Pancreas (tissue), 10 donors: ENCODE measurements around the gene ARSD. TPM values are rescaled to one million over a fixed set of nuclear protein-coding genes. Genes with fewer than 3 reads are reported as not detected.
"Not testable (repeated sequence)": the region's sequence is repeated elsewhere in the genome, so short reads cannot be mapped to it uniquely, and the experiment has no call there.

Source experiments
- ATAC-seq, 4 donors: fragments of 200-7000 bp; cut with Tn5 transposase; one replicate each; pipeline versions ENCODE4 v1.8.0 to v1.9.1; 2020; ENCODE audit warnings: mild to moderate bottlenecking in 4 of 4, moderate library complexity in 4 of 4
- DNase-seq, 6 donors: peaks; one replicate each; pipeline ENCODE4 v3.0.0-alpha.2; 2020
- FAIRE-seq: peaks from 2 replicates; lab custom pipeline; 2012; peaks lifted over from hg19 to GRCh38; lab: Jason Lieb, UNC
- H3K27ac ChIP-seq, 4 donors: fragments of 200-600 bp; sonication (generic); 1 replicate in 3 of 4; 2 replicates in 1 of 4; pipeline versions ENCODE4 v1.5.0 to v1.8.0; 2020
- H3K27me3 ChIP-seq, 4 donors: fragments of 200-600 bp; one replicate each; pipeline ENCODE4 v1.8.0; 2021
- H3K36me3 ChIP-seq, 3 donors: fragments of 200-600 bp; sonication (generic) in 1 of 3; one replicate each; pipeline versions ENCODE4 v1.5.0 to v1.8.0; 2020 to 2021
- H3K4me1 ChIP-seq, 3 donors: fragments of 200-600 bp; one replicate each; pipeline ENCODE4 v1.8.0; 2021
- H3K4me3 ChIP-seq, 4 donors: fragments of 200-600 bp; sonication (generic) in 2 of 4; one replicate each; pipeline versions ENCODE4 v1.5.0 to v1.8.0; 2020 to 2021
- H3K9me3 ChIP-seq, 4 donors: fragments of 200-600 bp; one replicate each; pipeline ENCODE4 v1.8.0; 2021
- WGBS, 2 donors: extraction: QIAGEN DNeasy Blood & Tissue Kit; methylation state at CpG; one replicate each; pipeline ENCODE4 v1.1.7; 2013; 5-methylcytosine and 5-hydroxymethylcytosine counted together
- intact Hi-C, 3 donors: fragments of 100-400 bp; cut with DNase I; formaldehyde crosslinking; loops; one replicate each; pipeline versions ENCODE4 v1.11.1 to v1.14.2; 2022
- polyA plus RNA-seq, 2 donors: library from polyadenylated mRNA; stranded (reverse); fragments of 200-250 nt; gene quantifications; one replicate each; pipeline ENCODE4 v1.2.3, GENCODE V29; 2013
- total RNA-seq, 6 donors: library from RNA; stranded (reverse); fragmentation: NEBNext Ultra II Directional in 4 of 6; extraction: Animal tissue kit (Norgen Biotek cat#: 25700) in 4 of 6; gene quantifications; one replicate each; pipeline versions ENCODE4 v1.2.1 to v1.2.4, GENCODE V29; 2021 to 2023
- TF ChIP-seq, protein P1 (sequence below), 4 donors: fragments of 200-600 bp; sonication (generic) in 3 of 4; IDR thresholded peaks; one replicate each; pipeline versions ENCODE4 v1.5.0 to v1.8.0; 2021; ENCODE audit warnings: antibody characterized with exemption in 4 of 4
- donor health status: healthy with polysubstance abuse.
- donor health status: DM: no; HTN: no; CAD: no; lungs with moderate emphysema.
- donor health status: DM: no; HTN: no; CAD: no.
- donor health status: control.
- donor health status: control.
- donor health status: Bipolar disorder and iron deficiency.
- donor health status: DM: yes; HTN: yes; CAD: no.
- donor health status: DM: no; HTN: no; CAD: no.
- donor health status: DM: no; HTN: no; CAD: no.
- donor health status: DM: yes; HTN: yes; CAD: no.

Gene ARSD
- total and polyA plus RNA-seq, 8 donors, result 17.8 to 67.0 (median 51.4) TPM

DNA sequence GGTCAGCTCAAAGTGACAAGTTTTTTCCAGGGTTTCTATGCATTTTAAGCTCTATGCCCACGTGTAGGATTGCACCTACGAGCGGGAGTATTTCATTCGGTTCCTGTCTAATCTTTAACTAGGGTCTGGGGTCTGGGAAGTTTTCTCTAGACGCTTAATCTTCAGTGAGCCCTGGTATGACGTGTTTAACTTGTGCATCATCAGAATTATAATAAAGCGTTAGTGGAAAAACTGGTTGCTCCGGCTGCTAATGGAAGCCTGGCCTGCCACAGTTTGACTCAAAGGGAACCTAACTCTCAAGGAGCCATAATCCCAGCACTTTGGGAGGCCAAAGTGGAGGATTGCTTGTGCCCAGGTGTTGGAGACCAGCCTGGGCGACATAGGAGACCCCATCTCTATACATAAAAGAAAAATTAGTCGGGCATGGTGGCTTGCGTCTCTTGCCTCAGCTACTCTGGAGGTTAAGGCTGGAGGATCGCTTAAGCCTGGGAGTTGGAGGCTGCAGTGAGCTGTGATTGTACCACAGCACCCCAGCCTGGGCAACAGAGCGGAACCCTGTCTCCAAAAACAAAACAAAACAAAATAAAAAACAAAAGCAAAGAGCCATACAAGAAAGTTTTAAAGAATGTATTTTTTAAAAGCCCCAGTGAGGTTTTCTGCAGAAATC is 30.2 kb downstream of the ARSD start:
- no peak for FAIRE-seq
- Histone ChIP-seq H3K27ac (peak overlapping the region; percentile 82 to 86 (median 84)), H3K9me3 (no peaks in the 10 kb centered on the region), H3K4me1 (peaks cover 40 to 47% (median 40%) of the 10 kb centered on the region in 3 donors), H3K27me3 (no peaks in the 10 kb centered on the region), H3K4me3 (peak overlapping the region in 2 of 4 donors; percentile 26 to 29), H3K36me3 (no peaks in the 10 kb centered on the region)
- WGBS, 2 donors, result 31 to 32% methylated on average over 13 of the region's 13 CpGs
- peak; percentile 44 to 55 (median 48) for ATAC-seq
- peak in 4 of 6 donors; percentile 42 to 67 (median 52) for DNase-seq
- TF ChIP-seq, protein P1, sequence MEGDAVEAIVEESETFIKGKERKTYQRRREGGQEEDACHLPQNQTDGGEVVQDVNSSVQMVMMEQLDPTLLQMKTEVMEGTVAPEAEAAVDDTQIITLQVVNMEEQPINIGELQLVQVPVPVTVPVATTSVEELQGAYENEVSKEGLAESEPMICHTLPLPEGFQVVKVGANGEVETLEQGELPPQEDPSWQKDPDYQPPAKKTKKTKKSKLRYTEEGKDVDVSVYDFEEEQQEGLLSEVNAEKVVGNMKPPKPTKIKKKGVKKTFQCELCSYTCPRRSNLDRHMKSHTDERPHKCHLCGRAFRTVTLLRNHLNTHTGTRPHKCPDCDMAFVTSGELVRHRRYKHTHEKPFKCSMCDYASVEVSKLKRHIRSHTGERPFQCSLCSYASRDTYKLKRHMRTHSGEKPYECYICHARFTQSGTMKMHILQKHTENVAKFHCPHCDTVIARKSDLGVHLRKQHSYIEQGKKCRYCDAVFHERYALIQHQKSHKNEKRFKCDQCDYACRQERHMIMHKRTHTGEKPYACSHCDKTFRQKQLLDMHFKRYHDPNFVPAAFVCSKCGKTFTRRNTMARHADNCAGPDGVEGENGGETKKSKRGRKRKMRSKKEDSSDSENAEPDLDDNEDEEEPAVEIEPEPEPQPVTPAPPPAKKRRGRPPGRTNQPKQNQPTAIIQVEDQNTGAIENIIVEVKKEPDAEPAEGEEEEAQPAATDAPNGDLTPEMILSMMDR (IDR thresholded peaks at IDR 0.05), result no peak
- intact Hi-C loops, result no loop called here

DNA sequence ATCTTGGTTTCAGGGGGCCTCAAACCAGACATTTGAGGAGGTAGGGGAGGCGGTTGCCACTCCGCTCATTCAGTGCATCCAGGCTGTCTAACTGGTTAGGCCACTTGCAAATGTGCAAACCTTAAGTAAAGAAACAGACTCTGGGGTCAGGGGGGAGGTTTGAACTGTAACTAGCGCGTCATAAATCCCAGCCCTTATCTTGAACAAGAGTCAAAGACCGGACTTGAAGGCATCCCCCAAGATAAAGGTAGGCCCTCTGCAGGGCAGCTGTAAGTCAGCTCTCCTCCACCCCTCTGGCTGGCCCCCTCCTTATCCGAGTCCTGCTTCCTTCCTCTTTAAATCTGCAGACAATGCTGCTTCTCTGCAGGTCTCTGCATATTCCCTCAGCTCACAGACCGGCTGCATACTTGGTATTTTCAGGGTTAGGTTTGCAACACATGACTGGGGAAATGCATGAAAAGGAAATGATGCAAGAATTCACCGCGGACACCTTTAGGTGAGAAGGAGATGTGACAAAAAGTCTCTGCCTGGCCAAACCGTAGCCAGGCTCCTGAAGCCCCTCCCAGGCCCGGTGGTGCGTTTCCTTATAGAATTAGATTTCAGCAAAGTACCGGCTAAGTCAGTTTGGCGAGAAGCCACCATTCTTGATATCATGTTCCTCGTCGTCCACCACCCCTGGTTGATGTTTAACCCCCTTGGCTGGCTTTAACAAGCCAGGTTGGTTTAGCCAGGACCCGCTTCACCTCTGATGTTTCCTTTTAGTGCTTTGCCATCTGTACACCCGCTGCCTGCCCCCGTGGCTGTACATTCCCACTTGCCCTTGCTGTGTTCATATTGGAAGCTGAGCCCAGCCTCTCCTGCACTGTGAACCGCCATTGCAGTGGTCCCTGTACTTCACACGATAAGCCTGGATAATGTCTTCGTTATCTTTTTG is 31.2 kb downstream of the ARSD start:
- DNase-seq, result peak in 5 of 6 donors; percentile 73 to 91 (median 82)
- Histone ChIP-seq H3K27ac (peak overlapping the region; percentile 82 to 86 (median 84)), H3K4me3 (peak overlapping the region in 2 of 4 donors; percentile 26 to 29), H3K4me1 (peaks cover 40 to 47% (median 40%) of the 10 kb centered on the region in 3 donors)
- H3K36me3 ChIP-seq, FAIRE-seq, intact Hi-C loops, H3K27me3 ChIP-seq, H3K9me3 ChIP-seq: not testable (repeated sequence)
- peak; percentile 84 to 87 (median 84) for ATAC-seq
- 4 to 5% methylated on average over 22 of the region's 22 CpGs for WGBS, 2 donors

DNA sequence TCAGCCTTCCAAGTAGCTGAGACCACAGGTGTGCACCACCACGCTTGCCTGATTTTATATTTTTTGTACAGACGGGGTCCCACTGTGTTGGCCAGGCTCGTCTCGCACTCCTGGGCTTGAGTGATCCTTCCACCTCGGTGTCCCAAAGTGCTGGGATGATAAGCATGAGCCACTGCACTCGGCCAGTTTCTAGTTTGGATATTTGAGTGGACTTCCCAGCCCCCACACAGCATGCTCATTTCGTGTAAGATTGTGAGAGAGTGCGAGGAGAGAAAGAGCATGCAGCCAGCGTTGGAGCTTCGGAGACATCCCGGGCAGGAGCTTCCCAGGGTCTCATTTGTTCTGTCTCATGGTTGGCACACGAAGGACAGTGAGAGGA is 31.8 kb downstream of the ARSD start:
- Histone ChIP-seq H3K36me3 (no peaks in the 10 kb centered on the region), H3K4me1 (peaks cover 40 to 51% (median 40%) of the 10 kb centered on the region in 3 donors), H3K9me3 (no peaks in the 10 kb centered on the region), H3K27me3 (no peaks in the 10 kb centered on the region), H3K27ac (peak overlapping the region; percentile 82 to 86 (median 84)), H3K4me3 (no peak overlapping the region)
- peak; percentile 4 to 30 (median 10) for ATAC-seq
- intact Hi-C loops, result no loop called here
- DNase-seq, result peak in 1 of 6 donors; percentile 39
- FAIRE-seq, result no peak
- 22 to 28% methylated on average over 12 of the region's 12 CpGs for WGBS, 2 donors
- TF ChIP-seq, protein P1 (IDR thresholded peaks at IDR 0.05), result no peak

DNA sequence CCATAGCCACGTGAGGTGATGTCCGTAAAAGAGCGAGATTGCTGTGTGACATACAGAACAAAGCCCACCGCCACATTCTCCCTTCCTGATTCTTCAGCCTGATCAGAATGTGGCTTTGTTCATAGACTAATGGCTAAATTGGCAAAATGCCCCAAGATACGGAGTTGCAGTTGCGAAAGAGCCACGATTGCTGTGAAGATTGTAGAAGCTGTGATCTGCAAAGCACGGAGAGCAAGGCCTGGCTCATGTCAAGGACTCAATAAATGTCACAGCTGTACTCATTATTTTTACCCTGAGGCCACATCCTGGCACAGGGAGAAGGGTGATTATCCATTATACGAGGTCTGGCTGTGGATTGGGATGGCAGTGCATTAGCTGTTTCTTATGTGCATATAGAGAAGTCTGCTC is 34.2 kb downstream of the ARSD start:
- peak; percentile 4 to 30 (median 6) for ATAC-seq
- TF ChIP-seq, protein P1 (IDR thresholded peaks at IDR 0.05), result no peak
- Histone ChIP-seq H3K27me3 (no peaks in the 10 kb centered on the region), H3K27ac (peak overlapping the region in 3 of 4 donors; percentile 39 to 86 (median 53)), H3K36me3 (no peaks in the 10 kb centered on the region), H3K9me3 (no peaks in the 10 kb centered on the region), H3K4me1 (peaks cover 42 to 60% (median 43%) of the 10 kb centered on the region in 3 donors), H3K4me3 (no peak overlapping the region)
- peak in 3 of 6 donors; percentile 36 to 73 (median 41) for DNase-seq
- intact Hi-C loops, result no loop called here
- FAIRE-seq, result no peak
- WGBS, 2 donors, result 18 to 27% methylated on average over 9 of the region's 9 CpGs

DNA sequence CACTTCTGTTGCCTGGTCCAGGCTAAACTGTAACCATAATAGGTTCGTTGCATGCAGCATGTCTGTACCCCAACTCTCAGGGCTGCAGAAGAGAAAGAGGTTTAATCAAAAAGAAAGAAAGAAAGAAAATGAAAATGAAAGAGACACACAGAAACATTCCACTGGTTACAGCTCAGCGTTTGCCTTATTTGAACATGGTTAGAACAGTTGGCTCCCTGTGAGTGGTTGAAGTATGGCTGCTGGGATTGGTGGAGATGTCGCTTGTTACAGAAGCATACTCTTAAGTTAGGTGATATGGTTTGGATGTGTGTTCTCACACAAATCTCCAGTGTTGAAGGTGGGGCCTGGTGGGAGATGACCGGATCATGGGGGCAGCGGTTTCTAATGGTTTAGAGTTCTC is 36.3 kb downstream of the ARSD start:
- H3K4me3 ChIP-seq, result no peak overlapping the region
- H3K27ac ChIP-seq, result no peak overlapping the region
- no peak for ATAC-seq
- H3K9me3 ChIP-seq, result no peaks in the 10 kb centered on the region
- intact Hi-C loops, result no loop called here
- FAIRE-seq, result no peak
- no peaks in the 10 kb centered on the region for H3K27me3 ChIP-seq
- TF ChIP-seq, protein P1 (IDR thresholded peaks at IDR 0.05), result no peak
- WGBS, 2 donors, result 75 to 81% methylated on average over 5 of the region's 5 CpGs
- no peak for DNase-seq
- peaks cover 32 to 46% (median 37%) of the 10 kb centered on the region in 3 donors for H3K4me1 ChIP-seq
- no peaks in the 10 kb centered on the region for H3K36me3 ChIP-seq

DNA sequence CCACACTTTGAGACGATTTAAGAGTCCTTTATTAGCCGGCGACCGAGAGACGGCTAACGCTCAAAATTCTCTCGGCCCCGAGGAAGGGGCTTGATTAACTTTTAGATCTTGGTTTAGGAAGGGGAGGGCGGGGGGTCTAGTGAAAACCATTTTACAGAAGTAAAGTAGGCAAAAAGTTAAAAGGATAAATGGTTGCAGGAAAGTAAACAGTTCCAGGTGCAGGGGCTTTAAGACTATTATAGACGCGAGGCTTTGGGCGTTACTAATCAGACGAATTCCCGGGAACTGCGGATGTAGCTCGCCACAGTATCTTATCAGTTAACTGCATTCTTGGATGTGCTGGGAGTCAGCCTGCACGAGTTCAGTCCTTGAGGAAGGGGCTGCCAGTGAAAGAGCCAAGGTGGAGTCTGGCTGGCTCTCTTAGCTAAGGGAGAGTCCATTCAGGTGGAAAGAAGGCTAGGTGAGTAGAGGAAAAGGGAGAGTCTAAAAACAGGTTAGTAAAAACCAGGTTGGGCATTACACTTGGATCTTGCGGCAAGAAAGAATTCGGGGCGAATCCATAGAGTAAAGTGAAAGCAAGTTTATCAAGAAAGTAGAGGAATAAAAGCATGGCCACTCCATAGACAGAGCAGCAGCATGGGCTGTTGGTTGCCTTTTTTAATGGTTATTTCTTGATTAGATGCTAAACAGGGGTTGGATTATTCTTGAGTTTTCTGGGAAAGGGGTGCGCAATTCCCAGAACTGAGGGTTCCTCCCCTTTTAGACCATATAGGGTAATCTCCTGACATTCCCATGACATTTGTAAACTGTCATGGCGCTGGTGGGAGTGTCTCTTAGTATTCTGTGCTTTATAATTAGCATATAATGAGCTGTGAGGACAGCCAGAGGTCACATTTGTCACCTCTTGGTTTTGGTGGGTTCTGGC is 38.3 kb downstream of the ARSD start:
- H3K27ac ChIP-seq, H3K27me3 ChIP-seq, H3K36me3 ChIP-seq, H3K9me3 ChIP-seq, ATAC-seq, intact Hi-C loops, DNase-seq, H3K4me3 ChIP-seq, FAIRE-seq: not testable (repeated sequence)
- WGBS, 2 donors, result 62 to 68% methylated on average over 18 to 19 of the region's 22 CpGs
- peaks cover 21 to 29% (median 21%) of the 10 kb centered on the region in 3 donors for H3K4me1 ChIP-seq
